Occipital lobe (tissue), 2 donors: Measurements from ENCODE around the gene C22orf15. TPM values are rescaled to one million over a fixed set of nuclear protein-coding genes. Genes with fewer than 3 reads are reported as not detected.
"Not testable (repeated sequence)": the region's sequence is repeated elsewhere in the genome, so short reads cannot be mapped to it uniquely, and the experiment has no call there.

ENCODE experiments used
- DNase-seq: peaks from one replicate; lab custom pipeline; 2025; lab: John Stamatoyannopoulos, UW
- total RNA-seq: library from RNA; depleted of rRNA; stranded (reverse); fragments of >200 nt; gene quantifications from one replicate; pipeline ENCODE4 v1.2.3, GENCODE V29; 2014

C22orf15 gene
- total RNA-seq = not detected

GRCh38 chr22:23762842-23763578, at the start of gene C22orf15:
C22orf15 (plus strand) TSS chr22:23762990; CDS start chr22:23763307, 317 bp downstream.
- no peak for DNase-seq

DNA sequence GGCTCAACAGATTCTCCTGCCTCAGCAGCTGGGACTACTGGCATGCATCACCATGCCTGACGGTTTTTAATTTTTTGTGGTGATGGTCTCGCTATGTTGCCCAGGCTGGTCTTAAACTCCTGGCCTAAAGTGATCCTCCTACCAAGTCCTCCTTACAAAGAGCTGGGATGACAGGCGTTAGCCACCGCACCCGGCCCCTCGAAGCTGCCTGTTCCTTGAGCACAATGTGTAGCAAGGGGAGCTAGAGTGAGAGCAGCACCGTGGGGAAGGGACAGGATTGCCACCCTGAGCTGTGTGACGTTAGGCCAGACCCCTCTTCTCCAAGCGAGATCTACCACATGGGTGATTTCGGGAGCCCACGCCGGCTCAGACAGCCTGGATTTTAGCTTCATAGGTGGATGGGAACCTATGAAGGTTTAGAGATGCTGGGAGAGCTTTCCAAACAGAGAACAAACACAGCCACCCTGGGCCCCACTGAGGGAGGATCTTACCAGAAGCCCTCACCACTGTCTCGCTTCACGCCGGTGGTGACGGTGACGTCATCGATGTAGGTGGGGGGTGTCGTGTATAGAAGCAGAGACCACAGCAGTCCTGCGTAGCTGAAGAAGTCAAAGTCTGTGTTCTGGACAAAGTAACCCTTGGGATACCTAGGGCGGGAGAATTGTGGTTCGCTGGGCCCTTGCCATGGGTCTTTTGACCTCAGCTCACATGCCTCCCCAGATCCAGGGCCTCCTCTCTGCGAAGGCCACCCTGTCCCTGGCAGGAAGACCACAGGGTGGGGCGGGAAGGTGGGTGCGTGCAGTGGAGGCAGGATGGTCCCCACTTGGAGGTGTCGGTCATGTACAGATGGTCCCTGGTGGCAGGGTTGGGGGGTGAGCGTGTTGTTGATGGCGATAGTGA, 48.8 kb upstream of the C22orf15 start:
- no peak for DNase-seq

DNA sequence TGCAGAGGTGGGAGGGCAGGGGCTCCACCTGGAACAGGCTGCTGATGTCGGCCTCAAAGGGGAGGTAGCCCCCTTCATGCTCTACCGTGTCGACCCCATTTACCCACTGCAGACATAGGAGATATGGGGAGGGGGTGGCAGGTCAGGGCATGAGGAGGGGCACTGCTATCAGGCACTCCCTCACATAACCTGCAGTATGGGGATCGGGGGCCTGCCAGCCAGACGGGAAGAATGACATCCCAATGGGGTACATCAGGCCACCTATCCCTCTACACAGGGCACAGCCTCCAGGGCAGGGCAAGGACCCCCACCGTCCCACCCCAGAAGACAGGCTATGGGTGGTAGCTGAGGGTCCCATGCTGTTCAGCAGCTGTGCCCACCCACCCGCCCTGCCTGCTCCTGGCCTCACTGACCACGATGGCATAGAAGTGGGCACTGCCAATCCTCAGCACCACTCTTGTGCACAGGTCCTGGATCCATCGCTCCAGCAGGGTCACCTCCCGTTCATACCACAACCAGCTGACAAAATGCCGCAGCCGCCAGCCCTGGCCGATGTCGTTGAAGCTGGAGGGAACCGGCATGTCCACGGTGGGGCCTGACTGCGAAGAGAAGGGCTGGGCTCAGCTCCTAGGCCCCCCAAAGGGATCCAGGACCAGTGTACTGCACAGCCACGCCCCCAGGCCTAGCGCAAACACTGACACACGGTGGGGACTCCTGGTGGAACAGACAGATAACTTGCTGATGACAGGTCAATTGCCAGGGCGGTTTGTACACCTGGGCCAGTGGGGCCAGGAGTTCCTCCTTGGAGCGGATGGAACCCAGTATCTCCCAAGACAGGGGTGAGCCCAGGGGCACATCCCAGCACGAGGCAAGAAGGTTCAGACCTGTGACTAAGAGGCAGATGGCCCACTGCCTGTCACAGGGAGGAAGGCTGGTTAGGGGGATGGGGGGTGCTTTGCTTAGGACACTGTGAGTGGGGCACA, 47.9 kb upstream of the C22orf15 start:
- no peak for DNase-seq

- no peak for DNase-seq
Observed at GRCh38 chr22:23715806-23716375, 46.9 kb upstream of the C22orf15 start.

DNA sequence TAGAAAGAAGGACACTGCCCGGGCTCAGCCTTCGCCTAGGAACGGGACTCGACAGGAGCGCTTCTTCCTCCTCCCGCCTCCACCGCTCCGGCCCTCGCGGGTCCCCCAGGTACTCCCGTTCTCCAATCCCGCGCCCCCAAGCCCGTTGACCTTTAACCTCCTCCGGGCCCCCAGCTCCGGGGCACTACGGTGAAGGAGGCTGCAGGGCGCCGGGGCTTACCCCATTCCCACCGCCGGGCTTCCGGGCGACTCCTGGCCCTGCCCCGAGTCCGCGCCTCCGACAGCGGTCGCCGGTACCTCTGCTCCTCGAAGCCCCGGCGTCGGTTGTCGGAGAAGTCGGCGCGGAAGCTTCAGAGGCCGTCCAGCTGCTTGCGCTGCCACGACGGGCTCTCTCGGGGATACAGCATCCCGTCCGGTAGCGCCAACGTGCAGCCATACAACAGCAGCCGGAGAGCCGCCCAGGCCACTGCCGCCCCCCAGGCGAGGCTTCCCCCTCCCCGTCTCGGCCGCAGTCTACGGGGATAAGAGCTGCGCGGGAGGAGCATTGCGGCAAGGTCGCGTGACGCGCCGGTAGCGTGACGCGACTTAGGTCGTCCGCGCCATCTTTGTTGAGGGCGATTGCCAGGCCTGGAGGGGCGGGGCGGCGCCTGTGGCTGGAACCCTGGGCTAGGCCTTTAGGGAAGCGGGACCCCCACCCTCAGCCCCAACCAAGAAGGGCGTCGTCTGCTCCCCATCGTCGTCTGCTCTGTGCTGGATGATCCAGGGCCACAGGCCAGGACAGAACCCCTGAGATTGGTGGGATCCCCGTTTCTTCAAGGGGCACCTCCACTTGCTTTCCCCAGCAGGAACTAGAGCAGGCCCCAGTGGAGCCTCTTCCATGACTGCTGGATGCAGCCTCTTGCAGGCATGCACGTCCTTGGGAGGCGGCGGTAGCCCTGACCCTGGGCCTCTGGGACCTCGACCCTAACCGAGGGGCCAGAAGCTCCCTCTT, 45.7 kb upstream of the C22orf15 start:
- DNase-seq = peak; percentile 75

- no peak for DNase-seq
Observed at GRCh38 chr22:23718371-23719165, 44.2 kb upstream of the C22orf15 start.

DNA sequence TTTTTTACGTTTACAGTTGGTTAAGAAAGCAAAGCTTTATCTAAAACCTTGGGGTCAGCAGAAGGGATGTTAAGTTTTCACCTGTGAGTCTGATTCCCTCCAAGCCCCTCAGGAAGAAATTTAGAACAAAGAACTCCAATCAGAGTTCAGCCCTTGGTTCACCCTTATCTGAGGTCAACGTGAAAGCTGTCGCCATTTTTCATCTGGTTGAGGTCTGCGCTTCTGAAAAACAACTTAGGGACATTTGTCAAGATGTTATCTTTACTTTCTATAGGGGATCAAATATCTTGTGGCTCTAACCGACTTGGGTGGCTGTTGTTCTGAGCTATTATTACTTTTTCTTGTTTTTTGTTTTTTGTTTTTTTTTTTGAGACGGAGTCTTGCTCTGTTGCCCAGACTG, 41.9 kb upstream of the C22orf15 start:
- DNase-seq = no peak

GRCh38 chr22:23722160-23722559, 40.6 kb upstream of the C22orf15 start:
- DNase-seq = no peak

DNA sequence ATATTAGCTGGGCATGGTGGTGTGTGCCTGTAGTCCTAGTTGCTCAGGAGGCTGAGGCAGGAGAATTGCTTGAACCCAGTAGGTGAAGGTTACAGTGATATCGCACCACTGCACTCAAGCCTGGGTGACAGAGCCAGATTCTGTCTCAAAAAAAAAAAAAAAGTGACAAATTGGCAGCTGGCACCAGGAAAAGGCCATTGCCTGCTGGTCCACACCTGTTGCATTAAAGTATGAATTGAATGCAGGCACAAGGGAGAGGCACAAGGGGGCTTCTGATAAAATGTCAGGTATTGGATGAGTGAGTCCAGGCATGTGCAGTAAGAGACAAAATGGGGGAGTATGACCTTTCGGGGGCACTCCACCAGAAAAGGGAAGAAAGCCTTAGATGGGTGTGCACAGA, 40.1 kb upstream of the C22orf15 start:
- DNase-seq = no peak

GRCh38 chr22:23728108-23728507, 34.7 kb upstream of the C22orf15 start:
- DNase-seq = not testable (repeated sequence)

GRCh38 chr22:23737696-23738095, 25.1 kb upstream of the C22orf15 start:
- DNase-seq = no peak

GRCh38 chr22:23742505-23743264, 20.1 kb upstream of the C22orf15 start:
- no peak for DNase-seq

- no peak for DNase-seq
Observed at GRCh38 chr22:23743303-23743705, 19.5 kb upstream of the C22orf15 start.

GRCh38 chr22:23744001-23744400, 18.8 kb upstream of the C22orf15 start:
- no peak for DNase-seq

DNA sequence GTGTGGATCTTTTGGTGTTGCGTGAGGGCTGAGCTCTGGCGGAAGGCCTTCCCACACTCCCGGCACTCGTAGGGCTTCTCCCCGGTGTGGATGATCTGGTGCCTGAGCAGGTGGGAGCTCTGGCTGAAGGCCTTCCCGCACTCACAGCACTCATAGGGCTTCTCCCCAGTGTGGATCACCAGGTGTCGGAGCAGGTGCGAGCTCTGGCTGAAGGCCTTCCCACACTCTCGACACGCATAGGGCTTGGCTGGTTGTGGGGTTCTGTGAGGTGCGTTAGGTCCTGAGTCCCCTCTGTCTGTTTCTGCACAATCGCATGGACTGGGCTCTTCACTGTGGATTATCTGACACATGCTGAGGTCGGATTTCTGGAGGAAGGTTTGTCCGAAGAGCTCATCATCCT, 18.3 kb upstream of the C22orf15 start:
- no peak for DNase-seq

DNA sequence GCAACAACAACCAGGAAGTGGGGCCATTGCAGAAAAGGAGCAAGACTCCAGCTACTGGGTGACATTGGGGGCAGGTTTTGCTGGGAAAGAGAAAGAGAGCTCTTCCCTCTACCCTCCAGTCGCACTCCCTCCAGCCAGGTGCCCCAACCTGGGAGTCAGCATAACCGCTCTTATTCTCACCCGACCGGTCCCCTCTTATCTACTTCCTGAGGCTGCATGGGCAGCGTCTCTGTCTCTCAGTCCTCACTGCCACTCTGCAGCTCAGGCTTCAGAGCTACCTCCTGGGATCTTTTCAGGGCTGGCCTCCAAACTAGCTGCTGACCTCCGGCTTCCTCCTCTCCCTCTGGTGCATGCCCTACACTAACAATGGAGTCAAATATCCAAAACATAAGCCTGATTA, 17.0 kb upstream of the C22orf15 start:
- no peak for DNase-seq

- no peak for DNase-seq
Observed at GRCh38 chr22:23749841-23750301, 12.9 kb upstream of the C22orf15 start.

- DNase-seq = no peak
Observed at GRCh38 chr22:23750367-23750713, 12.4 kb upstream of the C22orf15 start.
